Measurements from ENCODE around the gene GPC6. TPM values are rescaled to one million over a fixed set of nuclear protein-coding genes. Genes with fewer than 3 reads are reported as not detected.

The GPC6 gene
- total and polyA plus RNA-seq, 4 donors, result 5.9 to 29.1 (median 18.2) TPM

DNA sequence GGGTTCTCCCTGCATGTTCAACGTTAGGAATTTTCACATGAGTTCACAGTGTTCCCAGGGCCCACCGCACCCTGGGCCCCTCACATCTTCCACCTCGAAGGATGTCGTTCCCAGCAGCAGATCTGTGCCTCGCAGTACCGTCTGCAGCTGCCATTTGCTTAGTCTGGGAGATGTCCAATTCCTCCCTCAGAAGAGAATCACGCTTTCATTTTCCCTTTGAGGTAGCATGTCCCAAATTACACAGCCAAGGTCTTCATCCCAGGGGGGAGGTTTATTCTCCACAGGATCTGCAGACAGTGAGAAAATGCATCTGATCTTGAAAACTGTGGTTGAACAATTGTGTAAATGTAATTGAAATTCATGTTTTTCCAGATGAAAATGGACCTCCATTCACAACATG lies 1102.7 kb downstream of the GPC6 start:
- H3K36me3 ChIP-seq (ENCODE audit: control insufficient read depth in 4 of 4, insufficient read depth in 3 of 4, low read depth in 1 of 4, low read length in 3 of 4), result no peaks in the 10 kb centered on the region
- no peak for DNase-seq (ENCODE audit: low spot score)
- no peaks in the 10 kb centered on the region for H3K9me3 ChIP-seq (ENCODE audit: control insufficient read depth in 4 of 4, low read length in 3 of 4)
- no peak overlapping the region for H3K9ac ChIP-seq (ENCODE audit: low read depth in 1 of 2, low read length in 2 of 2)
- TF ChIP-seq TAF1 (conservative IDR thresholded peaks at IDR 0.05) (no peak), YY1 (IDR thresholded peaks at IDR 0.05) (peak; percentile 25)
- H3K27me3 ChIP-seq (ENCODE audit: control insufficient read depth in 4 of 4, insufficient read depth in 4 of 4, low read length in 3 of 4), result no peaks in the 10 kb centered on the region
- H3K27ac ChIP-seq (ENCODE audit: low read depth in 1 of 2, low read length in 2 of 2), result peak overlapping the region; percentile 26 to 73
- WGBS, result 43% methylated on average over 7 of the region's 7 CpGs
- H3K4me3 ChIP-seq (ENCODE audit: low read depth in 1 of 3, low read length in 3 of 3), result no peak overlapping the region
- peaks cover 2 to 17% (median 14%) of the 10 kb centered on the region in 4 donors for H3K4me1 ChIP-seq (ENCODE audit: control insufficient read depth in 4 of 4, insufficient read depth in 4 of 4, low read length in 3 of 4)

GRCh38 chr13:94329754-94330551 lies 1103.3 kb downstream of the GPC6 start:
- peak overlapping the region; percentile 26 to 73 for H3K27ac ChIP-seq (ENCODE audit: low read depth in 1 of 2, low read length in 2 of 2)
- no peak overlapping the region for H3K4me3 ChIP-seq (ENCODE audit: low read depth in 1 of 3, low read length in 3 of 3)
- TF ChIP-seq FOXA1 (IDR thresholded peaks at IDR 0.05) (no peak), NR2F2 (IDR thresholded peaks at IDR 0.05) (peak; percentile 6), HNF4G (IDR thresholded peaks at IDR 0.05) (no peak), RXRA (IDR thresholded peaks at IDR 0.05) (peak; percentile 22 to 54), GABPA (IDR thresholded peaks at IDR 0.05 in 1 of 2, conservative IDR thresholded peaks at IDR 0.05 in 1 of 2) (no peak), SP1 (IDR thresholded peaks at IDR 0.05) (peak; percentile 16), CTCF (IDR thresholded peaks at IDR 0.05; ENCODE audit: low read depth, low read length, missing input control) (no peak), HNF4A (conservative IDR thresholded peaks at IDR 0.05) (peak; percentile 28 to 59), MAX (IDR thresholded peaks at IDR 0.05) (peak; percentile 17), EGR1 (IDR thresholded peaks at IDR 0.05; ENCODE audit: low read depth in 2 of 2) (peak in 1 of 2 donors; percentile 3), TAF1 (conservative IDR thresholded peaks at IDR 0.05) (no peak), RAD21 (IDR thresholded peaks at IDR 0.05) (peak; percentile 8 to 36), JUND (IDR thresholded peaks at IDR 0.05) (peak; percentile 85 to 90), YY1 (IDR thresholded peaks at IDR 0.05) (peak; percentile 45), ZBTB33 (IDR thresholded peaks at IDR 0.05) (no peak), FOXA2 (IDR thresholded peaks at IDR 0.05) (no peak)
- TF ChIP-seq, protein P1, sequence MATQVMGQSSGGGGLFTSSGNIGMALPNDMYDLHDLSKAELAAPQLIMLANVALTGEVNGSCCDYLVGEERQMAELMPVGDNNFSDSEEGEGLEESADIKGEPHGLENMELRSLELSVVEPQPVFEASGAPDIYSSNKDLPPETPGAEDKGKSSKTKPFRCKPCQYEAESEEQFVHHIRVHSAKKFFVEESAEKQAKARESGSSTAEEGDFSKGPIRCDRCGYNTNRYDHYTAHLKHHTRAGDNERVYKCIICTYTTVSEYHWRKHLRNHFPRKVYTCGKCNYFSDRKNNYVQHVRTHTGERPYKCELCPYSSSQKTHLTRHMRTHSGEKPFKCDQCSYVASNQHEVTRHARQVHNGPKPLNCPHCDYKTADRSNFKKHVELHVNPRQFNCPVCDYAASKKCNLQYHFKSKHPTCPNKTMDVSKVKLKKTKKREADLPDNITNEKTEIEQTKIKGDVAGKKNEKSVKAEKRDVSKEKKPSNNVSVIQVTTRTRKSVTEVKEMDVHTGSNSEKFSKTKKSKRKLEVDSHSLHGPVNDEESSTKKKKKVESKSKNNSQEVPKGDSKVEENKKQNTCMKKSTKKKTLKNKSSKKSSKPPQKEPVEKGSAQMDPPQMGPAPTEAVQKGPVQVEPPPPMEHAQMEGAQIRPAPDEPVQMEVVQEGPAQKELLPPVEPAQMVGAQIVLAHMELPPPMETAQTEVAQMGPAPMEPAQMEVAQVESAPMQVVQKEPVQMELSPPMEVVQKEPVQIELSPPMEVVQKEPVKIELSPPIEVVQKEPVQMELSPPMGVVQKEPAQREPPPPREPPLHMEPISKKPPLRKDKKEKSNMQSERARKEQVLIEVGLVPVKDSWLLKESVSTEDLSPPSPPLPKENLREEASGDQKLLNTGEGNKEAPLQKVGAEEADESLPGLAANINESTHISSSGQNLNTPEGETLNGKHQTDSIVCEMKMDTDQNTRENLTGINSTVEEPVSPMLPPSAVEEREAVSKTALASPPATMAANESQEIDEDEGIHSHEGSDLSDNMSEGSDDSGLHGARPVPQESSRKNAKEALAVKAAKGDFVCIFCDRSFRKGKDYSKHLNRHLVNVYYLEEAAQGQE (IDR thresholded peaks at IDR 0.05), result peak; percentile 44
- TF ChIP-seq, protein P2, sequence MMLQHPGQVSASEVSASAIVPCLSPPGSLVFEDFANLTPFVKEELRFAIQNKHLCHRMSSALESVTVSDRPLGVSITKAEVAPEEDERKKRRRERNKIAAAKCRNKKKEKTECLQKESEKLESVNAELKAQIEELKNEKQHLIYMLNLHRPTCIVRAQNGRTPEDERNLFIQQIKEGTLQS (IDR thresholded peaks at IDR 0.05), result peak; percentile 82
- H3K4me1 ChIP-seq (ENCODE audit: control insufficient read depth in 4 of 4, insufficient read depth in 4 of 4, low read length in 3 of 4), result peaks cover 2 to 17% (median 14%) of the 10 kb centered on the region in 4 donors
- no peak for DNase-seq (ENCODE audit: low spot score)
- H3K9ac ChIP-seq (ENCODE audit: low read depth in 1 of 2, low read length in 2 of 2), result peak overlapping the region in 1 of 2 donors; percentile 26
- 24% methylated on average over 7 of the region's 7 CpGs for WGBS
- H3K9me3 ChIP-seq (ENCODE audit: control insufficient read depth in 4 of 4, low read length in 3 of 4), result no peaks in the 10 kb centered on the region
- no peaks in the 10 kb centered on the region for H3K36me3 ChIP-seq (ENCODE audit: control insufficient read depth in 4 of 4, insufficient read depth in 3 of 4, low read depth in 1 of 4, low read length in 3 of 4)
- no peaks in the 10 kb centered on the region for H3K27me3 ChIP-seq (ENCODE audit: control insufficient read depth in 4 of 4, insufficient read depth in 4 of 4, low read length in 3 of 4)

Measured in liver (tissue), 9 donors.